GM12878 (cell line): ENCODE results near the gene AGRN. TPM values are rescaled to one million over a fixed set of nuclear protein-coding genes. Genes with fewer than 3 reads are reported as not detected.

Experiments used
- FOXK2 ChIP-seq: fragments of 450-650 bp; IDR thresholded peaks from 2 replicates; pipeline ENCODE4 v1.6.1; 2017; ENCODE audit warnings: mild to moderate bottlenecking, moderate library complexity
- IKZF2 ChIP-seq, 2 experiments: fragments of 450-650 bp; IDR thresholded peaks; 2 replicates each; pipeline ENCODE4 v1.6.1; 2017; ENCODE audit warnings: mild to moderate bottlenecking in 2 of 2, moderate library complexity in 2 of 2
- JUNB ChIP-seq: IDR thresholded peaks from 2 replicates; pipeline ENCODE4 v1.6.1; 2016; ENCODE audit warnings: antibody characterized with exemption, mild to moderate bottlenecking
- KDM1A ChIP-seq: fragments of 200-600 bp; sonication (generic); IDR thresholded peaks from 2 replicates; pipeline ENCODE4 v1.6.1; 2016; ENCODE audit warnings: borderline replicate concordance
- NFXL1 ChIP-seq: fragments of 450-650 bp; IDR thresholded peaks from 2 replicates; pipeline ENCODE4 v1.6.1; 2017; ENCODE audit warnings: antibody characterized with exemption, mild to moderate bottlenecking, borderline replicate concordance
- NFYB ChIP-seq: IDR thresholded peaks from 2 replicates; pipeline ENCODE4 v1.6.1; 2011; ENCODE audit warnings: low read depth, mild to moderate bottlenecking, low read length, improper control_type of control experiment, moderate library complexity; ENCODE audit not compliant: insufficient read depth
- NR2C2 ChIP-seq: IDR thresholded peaks from 2 replicates; pipeline ENCODE4 v1.6.1; 2011; ENCODE audit warnings: borderline replicate concordance, low read depth; ENCODE audit not compliant: control insufficient read depth, insufficient read length
- POU2F2 ChIP-seq: IDR thresholded peaks from 3 replicates; pipeline ENCODE4 v1.6.1; 2011; ENCODE audit warnings: low read depth, mild to moderate bottlenecking, low read length, borderline replicate concordance
- RELA ChIP-seq: fragments of 450-650 bp; IDR thresholded peaks from 2 replicates; pipeline ENCODE4 v1.8.0; 2014; ENCODE audit warnings: borderline replicate concordance; ENCODE audit not compliant: partially characterized antibody
- YBX1 ChIP-seq: fragments of 450-650 bp; IDR thresholded peaks from 2 replicates; pipeline ENCODE4 v1.6.1; 2016; ENCODE audit warnings: antibody characterized with exemption
- ZZZ3 ChIP-seq: IDR thresholded peaks from 2 replicates; pipeline ENCODE4 v1.6.1; 2011; ENCODE audit warnings: low read depth; ENCODE audit not compliant: control insufficient read depth, insufficient read length
- polyA plus RNA-seq, 11 experiments: library from polyadenylated mRNA; depleted of rRNA in 4 of 11; unstranded in 6 of 11; stranded (reverse) in 5 of 11; fragments of >200 nt; fragmentation: Nextera tagmentation in 4 of 11; fragmentation: Illumina TruSeq in 1 of 11; extraction: Ambion mirVana in 4 of 11; extraction: Trizol in 1 of 11; gene quantifications; 1 replicate in 1 of 11; 2 replicates in 10 of 11; pipeline versions ENCODE4 v1.2.1 to v1.2.3, GENCODE V29; 2011 to 2016; ENCODE audit warnings: inconsistent platforms in 2 of 11, missing spikeins in 2 of 11, low read depth in 1 of 11
- total RNA-seq, 4 experiments: library from RNA; depleted of rRNA in 3 of 4; stranded (reverse); fragments of >200 nt in 3 of 4; fragmentation: Illumina TruSeq in 1 of 4; extraction: Trizol in 1 of 4; gene quantifications; 2 replicates each; pipeline versions ENCODE4 v1.2.1 to v1.2.3, GENCODE V29; 2013 to 2021
- TF ChIP-seq, protein P1 (sequence below): IDR thresholded peaks from 2 replicates; pipeline ENCODE4 v1.6.1; 2012; ENCODE audit warnings: mild to moderate bottlenecking, low read depth, low read length
- TF ChIP-seq, protein P2 (sequence below): IDR thresholded peaks from 2 replicates; pipeline ENCODE4 v1.6.1; 2012; ENCODE audit warnings: low read depth, low read length, improper control_type of control experiment
- TF ChIP-seq, protein P3 (sequence below): fragments of 450-650 bp; IDR thresholded peaks from 2 replicates; pipeline ENCODE4 v1.6.1; 2018; ENCODE audit warnings: mild to moderate bottlenecking, low read depth, moderate library complexity; ENCODE audit not compliant: partially characterized antibody
- TF ChIP-seq, protein P4 (sequence below): fragments of 150-350 bp; IDR thresholded peaks from 2 replicates; pipeline ENCODE4 v1.6.1; 2014; ENCODE audit warnings: mild to moderate bottlenecking, low read depth, low read length
- TF ChIP-seq, protein P5 (sequence below): fragments of 450-650 bp; IDR thresholded peaks from 2 replicates; pipeline ENCODE4 v1.6.1; 2017; ENCODE audit warnings: low read depth, mild to moderate bottlenecking, moderate library complexity
- TF ChIP-seq, protein P6 (sequence below): fragments of 450-650 bp; IDR thresholded peaks from 2 replicates; pipeline ENCODE4 v1.6.1; 2017; ENCODE audit warnings: borderline replicate concordance

The AGRN gene
- total and polyA plus RNA-seq, 10 of the 15 experiments (the other 5 are each of a cell fraction or from before 2014, with no cell fraction given) = 0.02 to 41.8 (median 4.1) TPM

DNA sequence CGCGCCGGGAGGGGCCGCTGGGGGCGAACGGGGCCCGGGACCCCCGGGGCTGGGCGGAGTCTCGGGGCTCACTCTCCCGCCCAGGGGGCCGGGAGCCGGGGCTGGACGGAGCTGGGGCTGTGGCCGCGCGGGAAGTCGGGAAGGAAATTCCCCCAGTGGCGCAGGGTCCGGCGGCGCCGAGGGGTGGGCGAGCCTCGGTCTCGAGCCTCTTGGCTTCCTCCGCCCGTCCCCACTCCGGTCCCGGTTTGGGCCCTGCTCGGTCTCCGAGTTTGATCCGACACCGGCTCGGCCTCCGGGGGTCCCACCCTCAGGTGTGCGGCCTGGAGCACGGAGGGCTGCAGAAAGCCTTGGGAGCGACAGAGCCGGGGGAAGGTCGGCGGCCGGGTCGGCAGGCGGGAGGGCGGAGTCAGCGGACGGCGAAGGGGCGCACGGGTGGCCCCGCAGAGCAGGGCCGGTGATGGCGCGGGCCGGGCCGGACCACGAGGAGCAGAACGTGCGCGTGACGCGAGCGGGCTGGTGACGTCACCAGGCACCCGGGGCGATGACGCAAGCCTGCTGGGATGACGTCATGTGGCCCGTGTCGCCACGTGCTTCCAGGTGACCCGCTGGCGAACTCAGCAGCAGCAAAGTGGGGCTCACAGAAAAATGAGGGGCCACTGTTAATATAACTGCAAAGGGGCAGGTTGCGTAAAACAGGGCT, 19.4 kb upstream of the AGRN start (continued):
- TF ChIP-seq, protein P1, sequence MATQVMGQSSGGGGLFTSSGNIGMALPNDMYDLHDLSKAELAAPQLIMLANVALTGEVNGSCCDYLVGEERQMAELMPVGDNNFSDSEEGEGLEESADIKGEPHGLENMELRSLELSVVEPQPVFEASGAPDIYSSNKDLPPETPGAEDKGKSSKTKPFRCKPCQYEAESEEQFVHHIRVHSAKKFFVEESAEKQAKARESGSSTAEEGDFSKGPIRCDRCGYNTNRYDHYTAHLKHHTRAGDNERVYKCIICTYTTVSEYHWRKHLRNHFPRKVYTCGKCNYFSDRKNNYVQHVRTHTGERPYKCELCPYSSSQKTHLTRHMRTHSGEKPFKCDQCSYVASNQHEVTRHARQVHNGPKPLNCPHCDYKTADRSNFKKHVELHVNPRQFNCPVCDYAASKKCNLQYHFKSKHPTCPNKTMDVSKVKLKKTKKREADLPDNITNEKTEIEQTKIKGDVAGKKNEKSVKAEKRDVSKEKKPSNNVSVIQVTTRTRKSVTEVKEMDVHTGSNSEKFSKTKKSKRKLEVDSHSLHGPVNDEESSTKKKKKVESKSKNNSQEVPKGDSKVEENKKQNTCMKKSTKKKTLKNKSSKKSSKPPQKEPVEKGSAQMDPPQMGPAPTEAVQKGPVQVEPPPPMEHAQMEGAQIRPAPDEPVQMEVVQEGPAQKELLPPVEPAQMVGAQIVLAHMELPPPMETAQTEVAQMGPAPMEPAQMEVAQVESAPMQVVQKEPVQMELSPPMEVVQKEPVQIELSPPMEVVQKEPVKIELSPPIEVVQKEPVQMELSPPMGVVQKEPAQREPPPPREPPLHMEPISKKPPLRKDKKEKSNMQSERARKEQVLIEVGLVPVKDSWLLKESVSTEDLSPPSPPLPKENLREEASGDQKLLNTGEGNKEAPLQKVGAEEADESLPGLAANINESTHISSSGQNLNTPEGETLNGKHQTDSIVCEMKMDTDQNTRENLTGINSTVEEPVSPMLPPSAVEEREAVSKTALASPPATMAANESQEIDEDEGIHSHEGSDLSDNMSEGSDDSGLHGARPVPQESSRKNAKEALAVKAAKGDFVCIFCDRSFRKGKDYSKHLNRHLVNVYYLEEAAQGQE = no peak
- TF ChIP-seq JUNB (peak; percentile 26; the same call in 1 of the 2 replicates), RELA (peak; percentile 26), FOXK2 (no peak), NR2C2 (no peak), KDM1A (no peak), YBX1 (no peak), IKZF2 (IDR thresholded peaks at IDR 0.05) (peak; percentile 28 to 43; a peak in 2 of 4 replicates), POU2F2 (no peak), ZZZ3 (no peak), NFYB (no peak), NFXL1 (no peak)
- TF ChIP-seq, protein P2, sequence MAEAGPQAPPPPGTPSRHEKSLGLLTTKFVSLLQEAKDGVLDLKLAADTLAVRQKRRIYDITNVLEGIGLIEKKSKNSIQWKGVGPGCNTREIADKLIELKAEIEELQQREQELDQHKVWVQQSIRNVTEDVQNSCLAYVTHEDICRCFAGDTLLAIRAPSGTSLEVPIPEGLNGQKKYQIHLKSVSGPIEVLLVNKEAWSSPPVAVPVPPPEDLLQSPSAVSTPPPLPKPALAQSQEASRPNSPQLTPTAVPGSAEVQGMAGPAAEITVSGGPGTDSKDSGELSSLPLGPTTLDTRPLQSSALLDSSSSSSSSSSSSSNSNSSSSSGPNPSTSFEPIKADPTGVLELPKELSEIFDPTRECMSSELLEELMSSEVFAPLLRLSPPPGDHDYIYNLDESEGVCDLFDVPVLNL = no peak
- TF ChIP-seq, protein P3, sequence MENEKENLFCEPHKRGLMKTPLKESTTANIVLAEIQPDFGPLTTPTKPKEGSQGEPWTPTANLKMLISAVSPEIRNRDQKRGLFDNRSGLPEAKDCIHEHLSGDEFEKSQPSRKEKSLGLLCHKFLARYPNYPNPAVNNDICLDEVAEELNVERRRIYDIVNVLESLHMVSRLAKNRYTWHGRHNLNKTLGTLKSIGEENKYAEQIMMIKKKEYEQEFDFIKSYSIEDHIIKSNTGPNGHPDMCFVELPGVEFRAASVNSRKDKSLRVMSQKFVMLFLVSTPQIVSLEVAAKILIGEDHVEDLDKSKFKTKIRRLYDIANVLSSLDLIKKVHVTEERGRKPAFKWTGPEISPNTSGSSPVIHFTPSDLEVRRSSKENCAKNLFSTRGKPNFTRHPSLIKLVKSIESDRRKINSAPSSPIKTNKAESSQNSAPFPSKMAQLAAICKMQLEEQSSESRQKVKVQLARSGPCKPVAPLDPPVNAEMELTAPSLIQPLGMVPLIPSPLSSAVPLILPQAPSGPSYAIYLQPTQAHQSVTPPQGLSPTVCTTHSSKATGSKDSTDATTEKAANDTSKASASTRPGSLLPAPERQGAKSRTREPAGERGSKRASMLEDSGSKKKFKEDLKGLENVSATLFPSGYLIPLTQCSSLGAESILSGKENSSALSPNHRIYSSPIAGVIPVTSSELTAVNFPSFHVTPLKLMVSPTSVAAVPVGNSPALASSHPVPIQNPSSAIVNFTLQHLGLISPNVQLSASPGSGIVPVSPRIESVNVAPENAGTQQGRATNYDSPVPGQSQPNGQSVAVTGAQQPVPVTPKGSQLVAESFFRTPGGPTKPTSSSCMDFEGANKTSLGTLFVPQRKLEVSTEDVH = no peak
- TF ChIP-seq, protein P4, sequence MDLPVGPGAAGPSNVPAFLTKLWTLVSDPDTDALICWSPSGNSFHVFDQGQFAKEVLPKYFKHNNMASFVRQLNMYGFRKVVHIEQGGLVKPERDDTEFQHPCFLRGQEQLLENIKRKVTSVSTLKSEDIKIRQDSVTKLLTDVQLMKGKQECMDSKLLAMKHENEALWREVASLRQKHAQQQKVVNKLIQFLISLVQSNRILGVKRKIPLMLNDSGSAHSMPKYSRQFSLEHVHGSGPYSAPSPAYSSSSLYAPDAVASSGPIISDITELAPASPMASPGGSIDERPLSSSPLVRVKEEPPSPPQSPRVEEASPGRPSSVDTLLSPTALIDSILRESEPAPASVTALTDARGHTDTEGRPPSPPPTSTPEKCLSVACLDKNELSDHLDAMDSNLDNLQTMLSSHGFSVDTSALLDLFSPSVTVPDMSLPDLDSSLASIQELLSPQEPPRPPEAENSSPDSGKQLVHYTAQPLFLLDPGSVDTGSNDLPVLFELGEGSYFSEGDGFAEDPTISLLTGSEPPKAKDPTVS = no peak
- TF ChIP-seq, protein P5, sequence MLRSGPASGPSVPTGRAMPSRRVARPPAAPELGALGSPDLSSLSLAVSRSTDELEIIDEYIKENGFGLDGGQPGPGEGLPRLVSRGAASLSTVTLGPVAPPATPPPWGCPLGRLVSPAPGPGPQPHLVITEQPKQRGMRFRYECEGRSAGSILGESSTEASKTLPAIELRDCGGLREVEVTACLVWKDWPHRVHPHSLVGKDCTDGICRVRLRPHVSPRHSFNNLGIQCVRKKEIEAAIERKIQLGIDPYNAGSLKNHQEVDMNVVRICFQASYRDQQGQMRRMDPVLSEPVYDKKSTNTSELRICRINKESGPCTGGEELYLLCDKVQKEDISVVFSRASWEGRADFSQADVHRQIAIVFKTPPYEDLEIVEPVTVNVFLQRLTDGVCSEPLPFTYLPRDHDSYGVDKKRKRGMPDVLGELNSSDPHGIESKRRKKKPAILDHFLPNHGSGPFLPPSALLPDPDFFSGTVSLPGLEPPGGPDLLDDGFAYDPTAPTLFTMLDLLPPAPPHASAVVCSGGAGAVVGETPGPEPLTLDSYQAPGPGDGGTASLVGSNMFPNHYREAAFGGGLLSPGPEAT = no peak
- TF ChIP-seq, protein P6, sequence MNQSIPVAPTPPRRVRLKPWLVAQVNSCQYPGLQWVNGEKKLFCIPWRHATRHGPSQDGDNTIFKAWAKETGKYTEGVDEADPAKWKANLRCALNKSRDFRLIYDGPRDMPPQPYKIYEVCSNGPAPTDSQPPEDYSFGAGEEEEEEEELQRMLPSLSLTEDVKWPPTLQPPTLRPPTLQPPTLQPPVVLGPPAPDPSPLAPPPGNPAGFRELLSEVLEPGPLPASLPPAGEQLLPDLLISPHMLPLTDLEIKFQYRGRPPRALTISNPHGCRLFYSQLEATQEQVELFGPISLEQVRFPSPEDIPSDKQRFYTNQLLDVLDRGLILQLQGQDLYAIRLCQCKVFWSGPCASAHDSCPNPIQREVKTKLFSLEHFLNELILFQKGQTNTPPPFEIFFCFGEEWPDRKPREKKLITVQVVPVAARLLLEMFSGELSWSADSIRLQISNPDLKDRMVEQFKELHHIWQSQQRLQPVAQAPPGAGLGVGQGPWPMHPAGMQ = no peak
